Ovary (tissue), 9 donors: ENCODE results near the gene ERCC6. TPM values are rescaled to one million over a fixed set of nuclear protein-coding genes. Genes with fewer than 3 reads are reported as not detected.

Experiments
- DNase-seq, 5 donors: peaks; one replicate each; pipeline ENCODE4 v3.0.0-alpha.2; 2019 to 2020
- H3K27ac ChIP-seq, 2 donors: fragments of 200-600 bp; one replicate each; pipeline versions ENCODE4 v1.5.1 to v1.8.0; 2019 to 2022
- H3K27me3 ChIP-seq: fragments of 200-600 bp; one replicate; pipeline ENCODE4 v1.8.0; 2022
- H3K36me3 ChIP-seq: fragments of 200-600 bp; sonication (generic); one replicate; pipeline ENCODE4 v1.5.1; 2019
- H3K4me1 ChIP-seq: one replicate; pipeline ENCODE4 v1.8.1; 2013; ENCODE audit warnings: mild to moderate bottlenecking, moderate library complexity; ENCODE audit not compliant: insufficient read depth
- H3K4me3 ChIP-seq: fragments of 200-600 bp; sonication (generic); one replicate; pipeline ENCODE4 v1.5.1; 2017
- H3K9me3 ChIP-seq, 2 donors: fragments of 200-600 bp in 1 of 2; sonication (generic) in 1 of 2; one replicate each; pipeline versions ENCODE4 v1.5.1 to v1.8.1; 2013 to 2019; ENCODE audit warnings: mild to moderate bottlenecking in 1 of 2, moderate library complexity in 1 of 2
- CTCF ChIP-seq, 3 donors: fragments of 450-650 bp in 2 of 3; fragments of 200-600 bp in 1 of 3; IDR thresholded peaks; one replicate each; pipeline versions ENCODE4 v1.5.1 to v1.8.0; 2016 to 2022; ENCODE audit warnings: antibody characterized with exemption in 3 of 3, mild to moderate bottlenecking in 1 of 3
- EP300 ChIP-seq: sonication (generic); formaldehyde crosslinking; IDR thresholded peaks from one replicate; pipeline ENCODE4 v1.6.1; 2017; ENCODE audit warnings: antibody characterized with exemption
- POLR2A ChIP-seq: fragments of 450-650 bp; IDR thresholded peaks from one replicate; pipeline ENCODE4 v1.6.1; 2017; ENCODE audit warnings: antibody characterized with exemption, mild to moderate bottlenecking, moderate library complexity
- WGBS, 3 donors: extraction: QIAGEN DNeasy Blood & Tissue Kit in 1 of 3; methylation state at CpG; one replicate each; pipeline versions ENCODE4 v1.1.5 to v1.1.7; 2013 to 2017; 5-methylcytosine and 5-hydroxymethylcytosine counted together
- intact Hi-C, 4 donors: fragments of 100-400 bp; cut with DNase I; formaldehyde crosslinking; loops; one replicate each; pipeline versions ENCODE4 v1.11.0 to v1.15.1; 2022 to 2023
- polyA plus RNA-seq, 2 donors: library from polyadenylated mRNA; stranded (reverse); fragments of 200-250 nt in 1 of 2; fragments of 350-450 nt in 1 of 2; fragmentation: Illumina TruSeq in 1 of 2; extraction: RNeasy Lipid Tissue Mini Kit (QIAGEN cat#74804) in 1 of 2; gene quantifications; one replicate each; pipeline ENCODE4 v1.2.3, GENCODE V29; 2013 to 2014
- total RNA-seq, 7 donors: library from RNA; depleted of rRNA in 2 of 7; stranded (reverse); fragments of >200 nt in 2 of 7; fragmentation: NEBNext Ultra II Directional in 3 of 7; extraction: Animal tissue kit (Norgen Biotek cat#: 25700) in 3 of 7; gene quantifications; one replicate each; pipeline versions ENCODE4 v1.1.0 to v1.2.4, GENCODE V29; 2016 to 2023
- donor health status: DM: no; HTN: no; CAD: no; lungs with moderate emphysema.
- donor health status: DM: no; HTN: no; CAD: no.
- donor health status: Bipolar disorder and iron deficiency.
- donor health status: DM: yes; HTN: yes; CAD: no.
- donor health status: DM: no; HTN: no; CAD: no.
- donor health status: DM: yes; HTN: yes; CAD: no.

The ERCC6 gene
- total and polyA plus RNA-seq, 9 donors = 6.8 to 24.1 (median 19.2) TPM

GRCh38 chr10:49488056-49488717, 50.7 kb downstream of the ERCC6 start:
- no peak overlapping the region for H3K4me3 ChIP-seq
- no peaks in the 10 kb centered on the region for H3K36me3 ChIP-seq
- 65 to 80% (median 79%) methylated on average over 8 of the region's 8 CpGs for WGBS, 3 donors
- H3K27me3 ChIP-seq = no peaks in the 10 kb centered on the region
- TF ChIP-seq CTCF (IDR thresholded peaks at IDR 0.05) = no peak
- TF ChIP-seq EP300 = no peak
- TF ChIP-seq POLR2A = no peak
- H3K4me1 ChIP-seq = no peaks in the 10 kb centered on the region
- H3K27ac ChIP-seq = no peak overlapping the region
- no peaks in the 10 kb centered on the region for H3K9me3 ChIP-seq
- DNase-seq = no peak
- intact Hi-C loops = no loop called here

- no peaks in the 10 kb centered on the region for H3K4me1 ChIP-seq
- H3K36me3 ChIP-seq = no peaks in the 10 kb centered on the region
- no peaks in the 10 kb centered on the region for H3K27me3 ChIP-seq
- H3K4me3 ChIP-seq = no peak overlapping the region
- no peak overlapping the region for H3K27ac ChIP-seq
- WGBS, 3 donors = 88 to 93% (median 92%) methylated on average over 1 of the region's 1 CpG
- DNase-seq = no peak
- H3K9me3 ChIP-seq = no peaks in the 10 kb centered on the region
- TF ChIP-seq POLR2A (no peak), CTCF (IDR thresholded peaks at IDR 0.05) (no peak), EP300 (no peak)
- intact Hi-C loops = no loop called here
These were observed 52.2 kb downstream of the ERCC6 start for GRCh38 chr10:49486738-49487137.

GRCh38 chr10:49486009-49486408, 52.9 kb downstream of the ERCC6 start:
- no peak overlapping the region for H3K4me3 ChIP-seq
- H3K27ac ChIP-seq = no peak overlapping the region
- TF ChIP-seq POLR2A = no peak
- no peak for TF ChIP-seq CTCF (IDR thresholded peaks at IDR 0.05)
- TF ChIP-seq EP300 = no peak
- no peaks in the 10 kb centered on the region for H3K9me3 ChIP-seq
- no peaks in the 10 kb centered on the region for H3K27me3 ChIP-seq
- intact Hi-C loops = no loop called here
- H3K36me3 ChIP-seq = no peaks in the 10 kb centered on the region
- DNase-seq = no peak
- H3K4me1 ChIP-seq = no peaks in the 10 kb centered on the region
- 66 to 86% (median 75%) methylated on average over 1 of the region's 1 CpG for WGBS, 3 donors

GRCh38 chr10:49484486-49485235, 54.3 kb downstream of the ERCC6 start:
- intact Hi-C loops = no loop called here
- no peaks in the 10 kb centered on the region for H3K9me3 ChIP-seq
- 80 to 92% (median 87%) methylated on average over 6 of the region's 6 CpGs for WGBS, 3 donors
- no peak for DNase-seq
- H3K36me3 ChIP-seq = no peaks in the 10 kb centered on the region
- no peaks in the 10 kb centered on the region for H3K4me1 ChIP-seq
- no peak overlapping the region for H3K27ac ChIP-seq
- H3K27me3 ChIP-seq = no peaks in the 10 kb centered on the region
- H3K4me3 ChIP-seq = no peak overlapping the region
- TF ChIP-seq EP300 = no peak
- TF ChIP-seq POLR2A = no peak
- TF ChIP-seq CTCF (IDR thresholded peaks at IDR 0.05) = no peak
